ENCODE measurements around the gene GABRA4. TPM values are rescaled to one million over a fixed set of nuclear protein-coding genes. Genes with fewer than 3 reads are reported as not detected.

Gene GABRA4
- total RNA-seq, 2 experiments from 2014 or later, result not detected

- Mint-ChIP-seq H3K9me3 (ENCODE audit: low read depth) (no peaks in the 10 kb centered on the region), H3K4me1 (no peaks in the 10 kb centered on the region), H3K36me3 (ENCODE audit: low read depth) (no peaks in the 10 kb centered on the region), H3K27ac (no peak overlapping the region), H3K4me3 (no peak overlapping the region), H3K27me3 (peaks cover 1% of the 10 kb centered on the region)
- intact Hi-C loops (cut with DNase I, micrococcal nuclease), result no loop called here
- DNase-seq (no peak), ATAC-seq (no peak)
- ChIA-PET POLR2A (no interaction called here), CTCF (no interaction called here)
Observed at GRCh38 chr4:46977245-46977644, 16.1 kb downstream of the GABRA4 start.

- ATAC-seq, result no peak
- CTCF ChIA-PET, result interaction anchor here (0.6 kb wide), 1 partner anchor 423 kb away, joined by 3 read pairs; no protein-coding TSS in a partner anchor
- peaks cover 4% of the 10 kb centered on the region for H3K27me3 Mint-ChIP-seq
- H3K9me3 Mint-ChIP-seq (ENCODE audit: low read depth), result no peaks in the 10 kb centered on the region
- H3K27ac Mint-ChIP-seq, result no peak overlapping the region
- intact Hi-C loops (cut with DNase I, micrococcal nuclease), result no loop called here
- no peaks in the 10 kb centered on the region for H3K4me1 Mint-ChIP-seq
- H3K36me3 Mint-ChIP-seq (ENCODE audit: low read depth), result no peaks in the 10 kb centered on the region
- POLR2A ChIA-PET, result no interaction called here
- no peak overlapping the region for H3K4me3 Mint-ChIP-seq
- no peak for DNase-seq
Observed at GRCh38 chr4:46975812-46976553, 17.4 kb downstream of the GABRA4 start.

GRCh38 chr4:46974891-46975543, 18.4 kb downstream of the GABRA4 start:
- DNase-seq (no peak), ATAC-seq (no peak)
- no peaks in the 10 kb centered on the region for H3K4me1 Mint-ChIP-seq
- POLR2A ChIA-PET, result no interaction called here
- intact Hi-C loops (cut with DNase I, micrococcal nuclease), result no loop called here
- no peaks in the 10 kb centered on the region for H3K36me3 Mint-ChIP-seq (ENCODE audit: low read depth)
- peaks cover 4% of the 10 kb centered on the region for H3K27me3 Mint-ChIP-seq
- CTCF ChIA-PET, result interaction anchor here (0.8 kb wide), 1 partner anchor 24 kb away, joined by 4 read pairs; no protein-coding TSS in a partner anchor
- H3K9me3 Mint-ChIP-seq (ENCODE audit: low read depth), result no peaks in the 10 kb centered on the region
- H3K4me3 Mint-ChIP-seq, result no peak overlapping the region
- H3K27ac Mint-ChIP-seq, result no peak overlapping the region

- peaks cover 4% of the 10 kb centered on the region for H3K27me3 Mint-ChIP-seq
- no peak for DNase-seq
- no peaks in the 10 kb centered on the region for H3K9me3 Mint-ChIP-seq (ENCODE audit: low read depth)
- ATAC-seq, result no peak
- H3K36me3 Mint-ChIP-seq (ENCODE audit: low read depth), result no peaks in the 10 kb centered on the region
- intact Hi-C loops (cut with DNase I, micrococcal nuclease), result no loop called here
- no peak overlapping the region for H3K27ac Mint-ChIP-seq
- ChIA-PET CTCF (no interaction called here), POLR2A (no interaction called here)
- no peak overlapping the region for H3K4me3 Mint-ChIP-seq
- no peaks in the 10 kb centered on the region for H3K4me1 Mint-ChIP-seq
Observed at GRCh38 chr4:46968847-46969246, 24.5 kb downstream of the GABRA4 start.

- Mint-ChIP-seq H3K4me3 (no peak overlapping the region), H3K27me3 (peaks cover 4% of the 10 kb centered on the region), H3K9me3 (ENCODE audit: low read depth) (no peaks in the 10 kb centered on the region), H3K36me3 (ENCODE audit: low read depth) (no peaks in the 10 kb centered on the region), H3K27ac (no peak overlapping the region), H3K4me1 (no peaks in the 10 kb centered on the region)
- ChIA-PET POLR2A (no interaction called here), CTCF (no interaction called here)
- intact Hi-C loops (cut with DNase I, micrococcal nuclease), result no loop called here
- DNase-seq (no peak), ATAC-seq (no peak)
Observed at GRCh38 chr4:46967631-46968030, 25.8 kb downstream of the GABRA4 start.

- ChIA-PET POLR2A (no interaction called here), CTCF (interaction anchor here (1.4 kb wide), 1 partner anchor 28 kb away, joined by 3 read pairs; no protein-coding TSS in a partner anchor)
- H3K36me3 Mint-ChIP-seq (ENCODE audit: low read depth), result no peaks in the 10 kb centered on the region
- ATAC-seq (no peak), DNase-seq (no peak)
- intact Hi-C loops (cut with DNase I, micrococcal nuclease), result no loop called here
- no peak overlapping the region for H3K27ac Mint-ChIP-seq
- no peaks in the 10 kb centered on the region for H3K9me3 Mint-ChIP-seq (ENCODE audit: low read depth)
- H3K27me3 Mint-ChIP-seq, result peaks cover 7% of the 10 kb centered on the region
- H3K4me1 Mint-ChIP-seq, result no peaks in the 10 kb centered on the region
- H3K4me3 Mint-ChIP-seq, result no peak overlapping the region
Observed at GRCh38 chr4:46958742-46959488, 34.5 kb downstream of the GABRA4 start.

- Mint-ChIP-seq H3K9me3 (ENCODE audit: low read depth) (no peaks in the 10 kb centered on the region), H3K27ac (no peak overlapping the region), H3K4me1 (no peaks in the 10 kb centered on the region), H3K27me3 (peaks cover 7% of the 10 kb centered on the region), H3K36me3 (ENCODE audit: low read depth) (no peaks in the 10 kb centered on the region), H3K4me3 (no peak overlapping the region)
- ChIA-PET POLR2A (no interaction called here), CTCF (no interaction called here)
- DNase-seq (no peak), ATAC-seq (no peak)
- intact Hi-C loops (cut with DNase I, micrococcal nuclease), result no loop called here
Observed at GRCh38 chr4:46956451-46956850, 36.9 kb downstream of the GABRA4 start.

GRCh38 chr4:46955601-46956000, 37.8 kb downstream of the GABRA4 start:
- DNase-seq, result no peak
- ATAC-seq, result no peak
- intact Hi-C loops (cut with DNase I, micrococcal nuclease), result no loop called here
- no peak overlapping the region for H3K4me3 Mint-ChIP-seq
- H3K27me3 Mint-ChIP-seq, result peaks cover 4% of the 10 kb centered on the region
- no peaks in the 10 kb centered on the region for H3K4me1 Mint-ChIP-seq
- ChIA-PET POLR2A (no interaction called here), CTCF (no interaction called here)
- no peaks in the 10 kb centered on the region for H3K9me3 Mint-ChIP-seq (ENCODE audit: low read depth)
- H3K27ac Mint-ChIP-seq, result no peak overlapping the region
- no peaks in the 10 kb centered on the region for H3K36me3 Mint-ChIP-seq (ENCODE audit: low read depth)

- no peak overlapping the region for H3K4me3 Mint-ChIP-seq
- ChIA-PET CTCF (no interaction called here), POLR2A (no interaction called here)
- ATAC-seq, result no peak
- H3K27ac Mint-ChIP-seq, result no peak overlapping the region
- DNase-seq, result no peak
- H3K4me1 Mint-ChIP-seq, result no peaks in the 10 kb centered on the region
- no peaks in the 10 kb centered on the region for H3K36me3 Mint-ChIP-seq (ENCODE audit: low read depth)
- intact Hi-C loops (cut with DNase I, micrococcal nuclease), result no loop called here
- H3K9me3 Mint-ChIP-seq (ENCODE audit: low read depth), result no peaks in the 10 kb centered on the region
- peaks cover 4% of the 10 kb centered on the region for H3K27me3 Mint-ChIP-seq
Observed at GRCh38 chr4:46954643-46955042, 38.7 kb downstream of the GABRA4 start.

- Mint-ChIP-seq H3K27me3 (peaks cover 2% of the 10 kb centered on the region), H3K9me3 (ENCODE audit: low read depth) (no peaks in the 10 kb centered on the region), H3K4me3 (no peak overlapping the region), H3K36me3 (ENCODE audit: low read depth) (no peaks in the 10 kb centered on the region), H3K4me1 (no peaks in the 10 kb centered on the region), H3K27ac (no peak overlapping the region)
- POLR2A ChIA-PET, result no interaction called here
- CTCF ChIA-PET, result no interaction called here
- DNase-seq (no peak), ATAC-seq (no peak)
- intact Hi-C loops (cut with DNase I, micrococcal nuclease), result no loop called here
Observed at GRCh38 chr4:46953564-46953963, 39.8 kb downstream of the GABRA4 start.

GRCh38 chr4:46952451-46952850, 40.9 kb downstream of the GABRA4 start:
- no peak overlapping the region for H3K27ac Mint-ChIP-seq
- DNase-seq, result no peak
- H3K27me3 Mint-ChIP-seq, result peaks cover 2% of the 10 kb centered on the region
- intact Hi-C loops (cut with DNase I, micrococcal nuclease), result no loop called here
- H3K4me1 Mint-ChIP-seq, result no peaks in the 10 kb centered on the region
- H3K4me3 Mint-ChIP-seq, result no peak overlapping the region
- H3K9me3 Mint-ChIP-seq (ENCODE audit: low read depth), result no peaks in the 10 kb centered on the region
- no peak for ATAC-seq
- ChIA-PET POLR2A (no interaction called here), CTCF (interaction anchor here (0.8 kb wide), 1 partner anchor 10 kb away, joined by 3 read pairs; no protein-coding TSS in a partner anchor)
- no peaks in the 10 kb centered on the region for H3K36me3 Mint-ChIP-seq (ENCODE audit: low read depth)

GRCh38 chr4:46950826-46951225, 42.6 kb downstream of the GABRA4 start:
- ATAC-seq, result no peak
- POLR2A ChIA-PET, result no interaction called here
- CTCF ChIA-PET, result interaction anchor here (1.1 to 1.2 kb wide), 2 partner anchors 20 to 24 kb away, joined by 3 to 4 read pairs; no protein-coding TSS in a partner anchor
- Mint-ChIP-seq H3K4me1 (no peaks in the 10 kb centered on the region), H3K9me3 (ENCODE audit: low read depth) (no peaks in the 10 kb centered on the region), H3K27me3 (peaks cover 2% of the 10 kb centered on the region), H3K27ac (no peak overlapping the region), H3K4me3 (no peak overlapping the region), H3K36me3 (ENCODE audit: low read depth) (no peaks in the 10 kb centered on the region)
- no peak for DNase-seq
- intact Hi-C loops (cut with DNase I, micrococcal nuclease), result no loop called here
